ENCODE results near the gene ACAA1. TPM values are rescaled to one million over a fixed set of nuclear protein-coding genes. Genes with fewer than 3 reads are reported as not detected.

ACAA1 gene
- total RNA-seq, 1 experiment from 2014 or later, result 44.3 TPM

DNA sequence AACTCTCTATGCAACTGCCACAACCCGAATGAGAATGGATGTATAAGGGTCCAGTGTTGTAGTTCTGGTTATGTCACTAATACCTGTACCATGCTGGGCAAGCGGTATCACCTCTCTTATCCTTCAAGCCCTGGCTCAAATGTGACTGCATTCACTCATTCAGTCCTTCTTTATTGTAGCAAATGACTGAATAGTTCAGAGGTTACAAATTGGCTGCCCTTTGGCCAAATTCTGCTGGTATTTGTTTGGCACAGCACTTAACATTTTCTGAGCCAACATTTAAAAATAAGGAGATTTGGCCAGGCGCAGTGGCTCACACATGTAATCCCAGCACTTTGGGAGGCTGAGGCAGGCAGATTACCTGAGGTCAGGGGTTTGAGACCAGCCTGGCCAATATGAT is 50.4 kb downstream of the ACAA1 start:
- Histone ChIP-seq H4K20me1 (ENCODE audit: control insufficient read depth, insufficient read depth, insufficient read length) (no peaks in the 10 kb centered on the region), H3K23ac (ENCODE audit: insufficient read length, low read depth, low read length) (no peak overlapping the region), H3K79me2 (ENCODE audit: insufficient read depth, low read length) (no peaks in the 10 kb centered on the region), H3K18ac (ENCODE audit: insufficient read length, low read depth, low read length) (no peak overlapping the region), H4K5ac (ENCODE audit: insufficient read length, low read depth, low read length) (no peak overlapping the region), H4K91ac (ENCODE audit: insufficient read length, low read depth, low read length) (no peak overlapping the region), H3K9ac (ENCODE audit: extremely low read depth, insufficient read length, low read length) (no peak overlapping the region), H3K4me1 (ENCODE audit: insufficient read depth, low read length) (no peaks in the 10 kb centered on the region), H2BK12ac (ENCODE audit: insufficient read length, low read depth, low read length) (no peak overlapping the region), H3K27me3 (ENCODE audit: insufficient read depth, low read length) (no peaks in the 10 kb centered on the region; the same call in 1 of the 2 replicates), H3K4me2 (ENCODE audit: insufficient read depth, insufficient read length, low read length) (no peak overlapping the region), H3K4ac (ENCODE audit: low read depth, low read length) (no peak overlapping the region), H3K27ac (ENCODE audit: insufficient read length, low read depth, low read length) (no peak overlapping the region), H2BK20ac (ENCODE audit: low read depth, low read length, poor library complexity, severe bottlenecking) (no peak overlapping the region), H3T11ph (ENCODE audit: low read length) (no peak overlapping the region), H2AFZ (ENCODE audit: low read length) (no peak overlapping the region), H2BK5ac (ENCODE audit: insufficient read length, low read length) (no peak overlapping the region), H3K56ac (ENCODE audit: insufficient read length, low read depth, low read length) (no peak overlapping the region), H2AK5ac (ENCODE audit: insufficient read length, low read length) (no peak overlapping the region), H2BK120ac (ENCODE audit: low read depth, low read length, poor library complexity, severe bottlenecking) (no peak overlapping the region), H2BK15ac (ENCODE audit: low read depth, low read length) (no peak overlapping the region), H3K14ac (ENCODE audit: insufficient read depth, low read length) (no peak overlapping the region), H3K79me1 (ENCODE audit: insufficient read depth, low read depth, low read length, poor library complexity, severe bottlenecking) (no peaks in the 10 kb centered on the region), H3K9me3 (ENCODE audit: control insufficient read depth, low read depth, low read length) (peaks cover 6% of the 10 kb centered on the region), H3K23me2 (ENCODE audit: insufficient read length, low read depth, low read length, poor library complexity, severe bottlenecking) (no peaks in the 10 kb centered on the region), H4K8ac (replicated peaks; ENCODE audit: insufficient read length, low read depth, low read length) (no peak overlapping the region)
- TF ChIP-seq, protein P1, sequence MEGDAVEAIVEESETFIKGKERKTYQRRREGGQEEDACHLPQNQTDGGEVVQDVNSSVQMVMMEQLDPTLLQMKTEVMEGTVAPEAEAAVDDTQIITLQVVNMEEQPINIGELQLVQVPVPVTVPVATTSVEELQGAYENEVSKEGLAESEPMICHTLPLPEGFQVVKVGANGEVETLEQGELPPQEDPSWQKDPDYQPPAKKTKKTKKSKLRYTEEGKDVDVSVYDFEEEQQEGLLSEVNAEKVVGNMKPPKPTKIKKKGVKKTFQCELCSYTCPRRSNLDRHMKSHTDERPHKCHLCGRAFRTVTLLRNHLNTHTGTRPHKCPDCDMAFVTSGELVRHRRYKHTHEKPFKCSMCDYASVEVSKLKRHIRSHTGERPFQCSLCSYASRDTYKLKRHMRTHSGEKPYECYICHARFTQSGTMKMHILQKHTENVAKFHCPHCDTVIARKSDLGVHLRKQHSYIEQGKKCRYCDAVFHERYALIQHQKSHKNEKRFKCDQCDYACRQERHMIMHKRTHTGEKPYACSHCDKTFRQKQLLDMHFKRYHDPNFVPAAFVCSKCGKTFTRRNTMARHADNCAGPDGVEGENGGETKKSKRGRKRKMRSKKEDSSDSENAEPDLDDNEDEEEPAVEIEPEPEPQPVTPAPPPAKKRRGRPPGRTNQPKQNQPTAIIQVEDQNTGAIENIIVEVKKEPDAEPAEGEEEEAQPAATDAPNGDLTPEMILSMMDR (conservative IDR thresholded peaks at IDR 0.05), result no peak
- peaks cover 4% of the 10 kb centered on the region for H3K27me3 Mint-ChIP-seq (ENCODE audit: low read depth)
- H3K36me3 Mint-ChIP-seq (ENCODE audit: insufficient read depth in 1 of 3, low read depth in 3 of 3), result peaks cover 11 to 15% (median 12%) of the 10 kb centered on the region in 3 experiments
- no CpG with 5 or more reads among the region's 3 CpGs for WGBS (ENCODE audit: extremely low coverage, insufficient read length, low lambda C conversion rate)
- H3K9me3 Mint-ChIP-seq, result peaks cover 20 to 24% of the 10 kb centered on the region in 2 experiments
- H3K4me1 Mint-ChIP-seq, result no peaks in the 10 kb centered on the region
- no peak overlapping the region for H3K4me3 Mint-ChIP-seq
- no peak overlapping the region for H3K27ac Mint-ChIP-seq
- no peak for DNase-seq
